22Rv1 (cell line): ENCODE data around the gene CD6.

Experiments
- H3K27ac ChIP-seq: fragments of 450-650 bp; 2 replicates; pipeline ENCODE4 v1.5.1; 2017
- ZFX ChIP-seq: fragments of 450-650 bp; IDR thresholded peaks from 2 replicates; pipeline ENCODE4 v1.6.1; 2017; ENCODE audit warnings: antibody characterized with exemption, borderline replicate concordance
- TF ChIP-seq, protein P1 (sequence below): fragments of 450-650 bp; IDR thresholded peaks from 2 replicates; pipeline ENCODE4 v1.5.1; 2017; ENCODE audit warnings: mild to moderate bottlenecking

The CD6 gene

DNA sequence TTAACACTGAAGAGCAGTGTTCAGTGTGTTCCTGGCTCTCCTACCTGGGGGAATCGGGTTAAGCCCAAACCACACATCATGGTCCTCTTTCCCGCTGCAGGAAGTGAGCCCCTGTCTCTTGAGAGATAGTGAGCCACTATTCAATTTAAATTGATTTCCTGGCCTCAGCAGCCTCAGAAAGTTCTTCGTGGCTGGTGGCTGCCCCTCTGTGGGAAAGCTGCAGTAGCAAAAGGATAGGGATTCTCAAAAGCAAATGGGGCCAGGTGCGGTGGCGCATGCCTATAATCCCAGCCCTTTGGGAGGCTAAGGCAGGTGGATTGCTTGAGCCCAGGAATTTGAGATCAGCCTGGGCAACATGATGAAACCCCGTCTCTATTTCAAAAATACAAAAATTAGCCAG lies 81.7 kb downstream of the CD6 start:
- no peak overlapping the region for H3K27ac ChIP-seq
- TF ChIP-seq ZFX = no peak
- TF ChIP-seq, protein P1, sequence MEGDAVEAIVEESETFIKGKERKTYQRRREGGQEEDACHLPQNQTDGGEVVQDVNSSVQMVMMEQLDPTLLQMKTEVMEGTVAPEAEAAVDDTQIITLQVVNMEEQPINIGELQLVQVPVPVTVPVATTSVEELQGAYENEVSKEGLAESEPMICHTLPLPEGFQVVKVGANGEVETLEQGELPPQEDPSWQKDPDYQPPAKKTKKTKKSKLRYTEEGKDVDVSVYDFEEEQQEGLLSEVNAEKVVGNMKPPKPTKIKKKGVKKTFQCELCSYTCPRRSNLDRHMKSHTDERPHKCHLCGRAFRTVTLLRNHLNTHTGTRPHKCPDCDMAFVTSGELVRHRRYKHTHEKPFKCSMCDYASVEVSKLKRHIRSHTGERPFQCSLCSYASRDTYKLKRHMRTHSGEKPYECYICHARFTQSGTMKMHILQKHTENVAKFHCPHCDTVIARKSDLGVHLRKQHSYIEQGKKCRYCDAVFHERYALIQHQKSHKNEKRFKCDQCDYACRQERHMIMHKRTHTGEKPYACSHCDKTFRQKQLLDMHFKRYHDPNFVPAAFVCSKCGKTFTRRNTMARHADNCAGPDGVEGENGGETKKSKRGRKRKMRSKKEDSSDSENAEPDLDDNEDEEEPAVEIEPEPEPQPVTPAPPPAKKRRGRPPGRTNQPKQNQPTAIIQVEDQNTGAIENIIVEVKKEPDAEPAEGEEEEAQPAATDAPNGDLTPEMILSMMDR = no peak

- no peak overlapping the region for H3K27ac ChIP-seq
- no peak for TF ChIP-seq ZFX
- TF ChIP-seq, protein P1 = no peak
These were observed 83.0 kb downstream of the CD6 start for GRCh38 chr11:61054513-61054912.

DNA sequence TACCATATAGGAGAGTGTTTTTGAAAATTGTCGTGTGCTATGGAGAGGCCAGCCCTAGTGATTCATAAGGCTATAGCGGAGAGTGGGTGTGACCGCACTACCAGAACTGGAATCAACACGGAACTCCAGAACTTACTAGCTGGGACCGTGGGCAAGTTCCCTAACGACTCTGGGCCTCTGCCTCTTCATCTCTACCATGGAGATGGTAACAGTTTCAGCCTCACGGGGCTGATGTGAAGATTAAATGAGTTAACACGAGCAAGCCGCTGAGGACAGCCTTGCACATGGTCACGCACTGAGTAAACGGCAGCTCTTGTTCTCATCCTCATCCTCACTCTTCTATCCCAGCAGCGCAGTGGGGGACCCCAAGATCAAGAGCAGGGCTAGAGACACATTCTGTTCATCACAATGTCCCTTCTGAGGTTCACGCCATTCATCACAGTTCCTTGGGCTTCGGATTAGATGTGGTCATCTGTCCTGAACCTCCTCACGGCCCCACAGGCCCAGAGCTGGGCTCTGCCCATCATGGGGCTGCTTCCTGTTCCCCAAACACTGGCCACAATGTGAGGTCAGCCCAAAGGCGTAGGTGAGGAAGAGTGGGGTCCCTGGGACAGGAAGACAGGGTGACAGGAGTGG lies 83.6 kb downstream of the CD6 start:
- H3K27ac ChIP-seq = no peak overlapping the region
- TF ChIP-seq, protein P1 = no peak
- TF ChIP-seq ZFX = no peak

DNA sequence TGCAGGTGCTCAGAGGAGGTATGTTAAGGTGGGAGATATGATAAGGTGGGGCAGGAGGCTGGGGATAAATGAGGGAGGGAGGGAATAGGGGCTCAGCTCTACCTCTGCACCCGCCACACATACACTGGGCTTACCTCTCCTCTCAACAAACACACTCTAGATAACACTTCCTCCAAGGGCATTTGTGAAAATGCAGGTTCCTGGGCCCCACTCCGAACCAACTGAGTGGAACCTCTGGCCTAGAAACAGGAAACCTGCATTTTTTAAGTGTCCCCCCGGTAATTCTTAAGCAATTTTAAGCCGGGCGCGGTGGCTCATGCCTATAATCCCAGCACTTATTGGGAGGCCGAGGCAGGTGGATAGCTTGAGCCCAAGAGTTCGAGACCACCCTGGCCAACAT lies 84.3 kb downstream of the CD6 start:
- TF ChIP-seq, protein P1 = no peak
- TF ChIP-seq ZFX = no peak

DNA sequence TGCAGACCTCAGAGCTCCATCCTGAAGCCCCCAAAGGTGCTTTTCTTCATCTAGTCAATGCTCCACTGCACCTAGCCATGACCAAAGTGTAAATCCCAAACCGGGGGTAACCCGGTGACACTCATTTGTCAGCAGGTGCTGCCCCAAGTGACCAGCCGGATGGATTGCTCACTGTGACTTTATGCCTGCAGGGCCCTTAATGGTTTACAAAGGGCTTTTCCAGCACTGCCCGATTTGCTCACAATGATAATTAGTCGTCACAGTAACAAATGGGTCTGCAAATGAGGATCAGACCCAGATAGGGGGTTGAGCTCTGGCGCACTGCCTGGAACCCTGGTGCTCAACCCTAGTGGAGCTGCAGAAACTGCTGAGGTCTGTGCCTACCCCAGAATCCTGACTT lies 85.1 kb downstream of the CD6 start:
- TF ChIP-seq ZFX = no peak
- TF ChIP-seq, protein P1 = no peak

More for the DNA sequence above, 84.3 kb downstream of the CD6 start:
- no peak overlapping the region for H3K27ac ChIP-seq

GRCh38 chr11:61056981-61057380 lies 85.5 kb downstream of the CD6 start:
- H3K27ac ChIP-seq = no peak overlapping the region
- no peak for TF ChIP-seq ZFX
- TF ChIP-seq, protein P1 = no peak

More for the DNA sequence above, 85.1 kb downstream of the CD6 start:
- H3K27ac ChIP-seq = no peak overlapping the region

DNA sequence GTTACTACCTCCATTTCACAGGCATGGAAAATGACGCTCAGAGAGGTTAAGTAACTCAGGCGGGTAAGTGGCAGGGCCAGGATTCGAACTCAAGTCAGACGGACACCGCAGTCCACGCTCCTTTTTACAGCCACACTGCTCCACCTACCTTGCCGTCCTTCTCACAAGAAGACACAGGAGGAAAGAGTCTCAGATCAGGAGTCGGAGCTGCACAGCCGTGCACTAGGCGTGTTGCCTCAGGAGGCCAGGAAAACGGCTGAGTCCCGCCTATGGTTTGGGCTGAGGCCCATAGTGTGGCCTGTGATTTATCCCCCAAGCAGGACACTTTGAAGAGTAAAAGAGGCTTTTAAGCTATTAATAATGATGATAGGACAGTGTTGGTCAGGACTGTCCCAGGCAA lies 86.1 kb downstream of the CD6 start:
- H3K27ac ChIP-seq = no peak overlapping the region
- TF ChIP-seq ZFX = no peak
- TF ChIP-seq, protein P1 = no peak
